ENCODE measurements around the gene HSPB8.

DNA sequence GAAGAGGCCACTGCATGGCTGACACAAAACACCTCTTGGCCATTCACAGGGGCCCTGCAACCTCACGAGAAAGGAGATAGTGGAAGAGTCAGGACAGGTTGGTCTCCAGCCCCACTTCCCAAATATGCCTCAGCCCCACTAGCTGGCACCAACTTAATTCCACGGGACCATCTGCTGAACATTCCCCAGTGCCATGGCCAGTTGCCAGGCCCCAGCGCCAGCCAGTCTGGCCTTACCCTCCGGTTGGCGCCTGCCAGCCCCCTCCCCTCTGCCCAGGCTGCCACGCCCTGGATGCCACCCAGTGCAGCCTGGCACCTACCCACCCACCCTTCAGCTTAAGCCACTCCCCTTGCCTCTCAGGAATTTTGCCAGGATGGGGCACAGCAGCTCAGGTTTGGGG is 21.2 kb upstream of the HSPB8 start:
- TF ChIP-seq EZH2 (IDR thresholded peaks at IDR 0.05; ENCODE audit: borderline replicate concordance, low read length) (no peak), CTCF (conservative IDR thresholded peaks at IDR 0.05 in 1 of 2, IDR thresholded peaks at IDR 0.05 in 1 of 2; ENCODE audit: extremely low read depth in 1 of 2, insufficient read depth in 1 of 2, low read depth in 1 of 2, low read length in 2 of 2) (no peak)
